Activated CD8-positive, alpha-beta memory T cell treated with anti-CD3 and anti-CD28 coated beads for 24 hours (primary cell): ENCODE data around the gene HOXD3.

ENCODE experiments used
- DNase-seq: peaks from one replicate; pipeline ENCODE4 v3.0.0-alpha.2; 2020

Gene HOXD3

DNA sequence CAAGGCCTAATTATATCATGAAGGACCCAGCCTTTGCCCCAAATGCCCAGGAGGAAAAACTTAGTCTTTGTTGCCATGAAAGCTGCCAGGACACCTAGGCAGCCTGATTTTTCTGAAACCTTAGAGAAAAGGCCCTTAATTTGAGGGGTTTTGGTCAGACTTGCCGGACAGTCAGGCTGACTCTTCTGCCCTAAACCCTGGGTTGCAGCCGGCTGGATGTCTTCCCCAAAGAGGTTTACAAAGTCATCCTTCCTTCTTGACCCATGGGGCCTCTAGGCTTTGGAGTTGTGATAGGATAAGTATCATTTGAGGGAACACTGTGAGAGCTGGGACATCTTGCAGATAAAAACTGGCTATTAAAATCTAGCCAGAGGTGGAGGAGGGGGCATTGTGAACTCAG lies 28.9 kb downstream of the HOXD3 start:
- no peak for DNase-seq

DNA sequence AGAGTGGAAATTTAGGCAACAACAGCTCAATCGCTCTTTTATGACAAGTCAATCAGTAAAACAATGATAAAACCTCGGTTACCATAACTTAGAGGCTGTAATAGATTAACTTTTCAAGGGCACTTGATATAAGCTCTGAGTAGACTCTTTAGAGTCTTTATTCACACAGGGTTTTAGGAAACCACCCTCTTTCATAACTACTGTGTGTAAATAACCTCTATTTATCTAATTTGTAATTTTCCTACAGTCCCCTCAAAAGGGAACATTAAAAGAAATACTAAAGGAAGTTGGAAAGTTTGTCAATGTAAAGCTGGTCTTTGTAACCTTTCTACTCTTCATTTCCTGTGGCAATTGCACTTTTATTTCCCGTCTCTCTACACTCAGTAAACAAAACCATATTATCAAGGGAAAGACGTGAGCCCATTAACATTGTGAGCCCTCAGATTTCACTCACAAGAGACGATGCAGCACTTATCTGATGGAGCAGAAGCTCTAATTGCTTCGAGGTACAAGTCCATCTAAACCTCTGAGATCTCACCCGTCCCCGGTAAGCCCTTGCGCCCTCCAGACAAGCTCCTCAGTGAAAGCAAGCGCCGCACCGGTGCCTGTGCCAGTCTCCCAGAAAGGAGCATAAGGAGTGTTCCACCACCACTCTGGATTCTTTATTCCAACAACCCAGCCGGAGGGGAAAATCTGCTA lies 30.2 kb downstream of the HOXD3 start:
- DNase-seq = no peak

GRCh38 chr2:176187899-176188773 lies 31.0 kb downstream of the HOXD3 start, which contains the start of gene HOXD1:
Gene HOXD1 (plus strand): TSS chr2:176188668. CDS start chr2:176188802, 134 bp downstream.
- DNase-seq = no peak

- peak; percentile 60 for DNase-seq
Measured at GRCh38 chr2:176188774-176189680, 31.9 kb downstream of the HOXD3 start.

- no peak for DNase-seq
Measured at GRCh38 chr2:176189681-176190641, 32.9 kb downstream of the HOXD3 start.

DNA sequence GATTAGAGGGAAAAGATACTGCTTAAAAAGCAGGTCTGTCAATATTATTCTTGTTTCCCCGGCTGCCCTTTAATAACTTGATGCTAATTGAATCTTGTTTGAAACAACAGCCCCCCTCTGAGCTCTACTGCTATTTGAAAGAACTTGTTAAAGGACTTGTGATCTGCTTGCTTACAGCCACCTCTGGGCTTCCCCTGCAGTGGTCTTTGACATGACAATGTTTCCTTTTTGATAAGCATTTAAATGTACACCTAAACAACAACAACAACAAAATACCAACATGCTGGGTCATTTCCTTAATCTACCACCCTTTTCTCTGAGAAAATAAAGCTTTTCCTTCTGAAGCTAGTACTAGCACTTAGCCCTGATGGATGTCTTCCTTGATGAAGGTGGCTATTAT lies 35.2 kb downstream of the HOXD3 start:
- no peak for DNase-seq

DNA sequence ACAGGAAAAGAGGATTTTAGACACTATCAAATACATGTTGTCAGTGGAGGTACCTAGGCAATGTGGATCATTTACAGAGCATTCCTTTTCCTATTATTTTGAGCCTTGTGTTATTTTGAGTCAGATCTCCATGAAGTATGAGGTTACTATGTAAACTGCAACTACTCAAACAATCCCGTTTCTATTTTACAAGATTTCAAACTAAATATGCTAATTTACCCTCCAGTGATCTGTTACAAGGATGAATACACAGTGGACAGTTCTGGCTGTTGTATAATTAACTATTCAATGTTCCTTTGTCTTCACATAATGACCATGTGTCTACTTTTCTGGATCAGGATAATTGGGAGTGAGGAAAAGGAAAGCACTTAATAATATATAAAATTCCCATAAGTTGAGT lies 35.9 kb downstream of the HOXD3 start:
- no peak for DNase-seq

GRCh38 chr2:176199902-176200301 lies 42.8 kb downstream of the HOXD3 start:
- no peak for DNase-seq

GRCh38 chr2:176200971-176201370 lies 43.9 kb downstream of the HOXD3 start:
- no peak for DNase-seq

GRCh38 chr2:176202491-176202890 lies 45.4 kb downstream of the HOXD3 start:
- DNase-seq = no peak

GRCh38 chr2:176205126-176205525 lies 48.0 kb downstream of the HOXD3 start:
- no peak for DNase-seq

DNA sequence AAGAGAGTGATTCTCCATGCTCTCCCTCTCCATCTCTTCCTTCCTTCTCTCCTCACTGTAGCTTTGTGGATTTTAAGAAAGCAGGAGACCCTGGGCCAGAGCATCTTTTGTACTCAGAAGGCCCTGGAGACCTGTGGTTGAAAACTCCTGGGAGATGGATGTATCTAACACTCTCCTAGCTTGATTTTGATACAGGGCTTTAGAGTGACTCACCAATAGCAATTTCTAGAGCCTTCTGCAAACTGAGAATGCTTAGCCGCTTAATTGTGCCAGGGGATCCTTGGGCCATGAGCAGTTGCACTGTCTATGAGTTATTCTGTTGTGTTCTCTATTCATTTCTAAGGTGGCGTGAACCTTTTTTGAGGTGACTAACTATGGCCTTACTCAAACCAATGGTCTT lies 49.0 kb downstream of the HOXD3 start:
- DNase-seq = no peak

- DNase-seq = no peak
Measured at GRCh38 chr2:176206682-176207081, 49.6 kb downstream of the HOXD3 start.

DNA sequence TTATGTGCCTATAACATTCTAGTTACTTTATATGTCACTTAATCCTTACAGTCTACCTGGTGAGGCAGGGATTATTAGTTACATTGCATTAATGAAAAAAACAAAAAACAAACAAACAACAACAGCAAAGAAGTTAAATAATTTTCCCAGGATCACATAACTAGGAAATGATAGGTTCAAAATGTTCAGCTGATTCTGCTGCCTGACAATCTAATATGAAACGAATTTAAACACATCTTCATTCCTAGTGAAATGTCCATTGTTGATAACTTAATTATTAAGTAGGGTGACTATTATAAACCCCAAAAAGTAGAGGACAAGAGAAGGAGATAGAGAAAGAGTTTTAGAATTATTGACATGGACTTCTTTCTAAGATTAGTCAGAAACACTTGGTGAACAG lies 54.0 kb downstream of the HOXD3 start:
- DNase-seq = no peak

DNA sequence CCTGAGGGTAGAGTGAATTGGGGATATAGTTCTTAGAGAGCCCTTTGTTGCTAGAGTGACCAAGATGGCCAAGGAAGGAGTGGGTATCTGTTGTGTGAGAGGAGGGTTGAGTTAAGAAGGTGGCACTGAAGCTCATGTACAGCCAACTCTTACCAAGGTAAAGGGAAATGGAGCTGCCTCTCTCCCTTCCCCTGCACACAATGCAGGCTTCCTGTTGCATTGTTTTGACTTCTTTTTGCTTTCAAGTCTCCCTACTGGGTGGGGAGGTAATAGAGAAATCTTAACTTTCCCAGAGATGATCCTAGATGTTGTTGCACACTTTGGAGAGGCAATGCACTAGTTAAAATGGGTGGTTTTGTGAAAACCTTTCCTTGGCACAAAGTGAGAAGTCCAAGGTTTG lies 55.2 kb downstream of the HOXD3 start:
- no peak for DNase-seq

- DNase-seq = no peak
Measured at GRCh38 chr2:176213406-176213805, 56.3 kb downstream of the HOXD3 start.
